LNCaP clone FGC (cell line): ENCODE measurements around the gene NFIL3.
A peak's percentile ranks its signal among the peaks of the same experiment; 100 is the strongest.

Experiments used
- DNase-seq: peaks from one replicate; pipeline ENCODE4 v3.0.0-alpha.2; 2011; ENCODE audit warnings: low read depth
- H3K4me3 ChIP-seq: 2 replicates; pipeline ENCODE4 v1.5.1; 2011; ENCODE audit warnings: mild to moderate bottlenecking, low read depth, low read length, control low read depth
- TF ChIP-seq, protein P1 (sequence below): IDR thresholded peaks from 2 replicates; pipeline ENCODE4 v1.5.1; 2012; ENCODE audit warnings: mild to moderate bottlenecking; ENCODE audit not compliant: control insufficient read depth, insufficient read depth; ENCODE audit errors: extremely low read depth

NFIL3 gene

DNA sequence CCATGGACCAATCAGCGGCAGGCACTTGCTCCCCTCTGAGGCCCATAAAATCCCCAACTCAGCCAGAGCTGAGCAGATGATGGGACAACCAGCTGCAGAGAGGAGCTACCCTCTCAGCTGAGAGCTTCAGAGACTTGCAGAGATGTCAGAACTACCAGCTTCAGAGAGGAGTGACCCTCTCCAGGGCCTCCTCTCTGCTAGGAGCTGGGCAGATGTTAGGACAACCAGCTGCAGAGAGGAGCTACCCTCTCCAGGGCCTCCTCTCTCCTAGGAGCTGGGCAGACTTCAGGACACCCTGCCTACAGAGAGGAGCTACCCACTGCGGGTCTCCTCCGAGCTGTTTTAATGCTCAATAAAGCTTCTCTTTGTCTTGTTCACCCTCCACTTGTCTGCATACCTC, 58.9 kb downstream of the NFIL3 start:
- H3K4me3 ChIP-seq: no peak overlapping the region
- DNase-seq: no peak
- TF ChIP-seq, protein P1, sequence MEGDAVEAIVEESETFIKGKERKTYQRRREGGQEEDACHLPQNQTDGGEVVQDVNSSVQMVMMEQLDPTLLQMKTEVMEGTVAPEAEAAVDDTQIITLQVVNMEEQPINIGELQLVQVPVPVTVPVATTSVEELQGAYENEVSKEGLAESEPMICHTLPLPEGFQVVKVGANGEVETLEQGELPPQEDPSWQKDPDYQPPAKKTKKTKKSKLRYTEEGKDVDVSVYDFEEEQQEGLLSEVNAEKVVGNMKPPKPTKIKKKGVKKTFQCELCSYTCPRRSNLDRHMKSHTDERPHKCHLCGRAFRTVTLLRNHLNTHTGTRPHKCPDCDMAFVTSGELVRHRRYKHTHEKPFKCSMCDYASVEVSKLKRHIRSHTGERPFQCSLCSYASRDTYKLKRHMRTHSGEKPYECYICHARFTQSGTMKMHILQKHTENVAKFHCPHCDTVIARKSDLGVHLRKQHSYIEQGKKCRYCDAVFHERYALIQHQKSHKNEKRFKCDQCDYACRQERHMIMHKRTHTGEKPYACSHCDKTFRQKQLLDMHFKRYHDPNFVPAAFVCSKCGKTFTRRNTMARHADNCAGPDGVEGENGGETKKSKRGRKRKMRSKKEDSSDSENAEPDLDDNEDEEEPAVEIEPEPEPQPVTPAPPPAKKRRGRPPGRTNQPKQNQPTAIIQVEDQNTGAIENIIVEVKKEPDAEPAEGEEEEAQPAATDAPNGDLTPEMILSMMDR: no peak

DNA sequence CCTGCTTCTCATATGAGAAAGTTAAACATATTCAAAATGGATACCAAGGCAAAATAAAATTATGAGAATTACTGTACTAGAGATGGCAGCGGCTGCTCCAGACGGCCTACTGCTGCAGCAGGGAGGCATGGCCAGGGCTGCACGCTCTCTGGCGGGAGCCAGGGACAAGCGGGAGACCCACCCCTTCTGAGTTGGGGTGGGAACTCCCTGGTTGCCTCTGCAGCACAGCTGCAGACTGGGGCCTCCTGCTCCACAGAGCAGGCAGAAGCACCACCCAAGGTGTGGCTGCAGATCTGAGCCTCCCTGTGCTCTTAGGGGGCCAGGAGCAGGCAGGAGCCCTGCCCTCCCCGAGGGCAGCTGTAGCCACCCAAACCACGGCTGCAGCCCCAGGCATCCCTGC, 59.6 kb downstream of the NFIL3 start:
- TF ChIP-seq, protein P1: no peak
- no peak for DNase-seq
- no peak overlapping the region for H3K4me3 ChIP-seq

DNA sequence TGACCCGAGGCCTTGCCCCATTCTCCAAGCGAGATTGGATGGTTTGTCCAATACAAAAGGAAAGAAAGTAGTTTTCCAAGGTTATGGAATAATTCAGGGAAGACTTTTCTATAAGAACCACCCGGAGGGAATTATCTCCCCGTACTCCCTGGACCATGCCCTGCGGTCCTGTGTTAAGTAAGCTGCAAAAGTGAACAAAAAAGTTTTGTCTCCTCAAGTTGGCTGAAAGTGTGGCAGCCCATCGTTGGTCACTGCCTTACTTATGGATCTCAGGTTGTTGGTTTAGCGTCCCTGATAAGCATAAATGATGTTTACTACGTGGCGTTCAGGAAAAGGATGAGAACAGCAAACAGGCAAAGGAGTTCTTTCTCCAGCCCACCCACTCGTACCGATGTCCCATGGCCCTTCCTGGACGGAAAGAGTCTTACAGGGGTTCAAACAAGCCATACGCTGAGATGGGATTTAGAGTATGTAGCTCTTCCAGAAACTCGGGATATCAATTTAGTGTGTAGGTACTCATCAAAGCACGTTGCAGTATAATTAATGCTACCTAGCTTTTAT, 61.5 kb downstream of the NFIL3 start:
- no peak for DNase-seq
- TF ChIP-seq, protein P1: no peak
- H3K4me3 ChIP-seq: 0 out of 2 replicates have a peak overlapping the region, but pooled peaks have one; percentile 17

DNA sequence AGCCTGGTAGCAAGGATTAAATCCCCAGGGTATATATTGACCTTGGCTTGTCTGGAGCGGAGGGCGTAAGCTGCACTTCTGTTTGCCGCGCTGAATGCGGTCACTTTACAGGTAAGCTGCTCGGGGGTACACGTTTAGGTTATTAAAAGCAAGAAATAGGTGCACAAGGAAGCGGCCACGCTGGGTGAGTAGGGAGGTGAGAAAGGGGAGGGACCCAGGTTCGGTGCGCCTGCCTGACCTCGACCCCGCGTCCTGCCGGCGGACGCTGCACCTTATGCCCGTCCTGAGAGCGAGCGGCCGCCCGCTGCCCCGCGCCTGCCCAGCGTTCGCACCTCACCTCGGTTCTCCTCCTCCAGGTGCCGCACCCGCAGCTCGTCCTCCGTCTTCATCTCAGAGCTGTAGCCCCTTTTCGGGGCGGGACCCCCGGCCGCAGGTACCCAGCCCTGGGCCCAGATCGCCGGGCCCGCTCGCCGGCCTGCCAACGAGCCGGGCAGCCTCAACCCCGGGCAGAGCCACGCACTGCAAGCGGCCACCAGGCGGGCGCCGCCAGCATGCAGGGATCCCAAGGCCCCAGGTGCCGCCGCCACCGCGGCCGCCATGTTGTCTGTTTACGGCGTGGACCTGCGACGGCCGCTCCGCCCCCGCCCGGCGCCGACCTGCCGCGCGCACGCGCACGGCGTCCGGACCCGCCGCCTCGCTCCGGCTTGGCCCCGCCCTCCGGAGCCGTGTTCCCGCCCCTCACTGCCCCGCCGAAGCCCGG, 62.2 kb downstream of the NFIL3 start, which contains the start of gene AUH:
TSS of gene AUH (minus strand) at position 628 of the 760 bp plus-strand sequence. CDS start at position 599, 29 bp downstream.
- TF ChIP-seq, protein P1: no peak
- H3K4me3 ChIP-seq: peak within 1 kb of the TSS; percentile 88
- DNase-seq: no peak

DNA sequence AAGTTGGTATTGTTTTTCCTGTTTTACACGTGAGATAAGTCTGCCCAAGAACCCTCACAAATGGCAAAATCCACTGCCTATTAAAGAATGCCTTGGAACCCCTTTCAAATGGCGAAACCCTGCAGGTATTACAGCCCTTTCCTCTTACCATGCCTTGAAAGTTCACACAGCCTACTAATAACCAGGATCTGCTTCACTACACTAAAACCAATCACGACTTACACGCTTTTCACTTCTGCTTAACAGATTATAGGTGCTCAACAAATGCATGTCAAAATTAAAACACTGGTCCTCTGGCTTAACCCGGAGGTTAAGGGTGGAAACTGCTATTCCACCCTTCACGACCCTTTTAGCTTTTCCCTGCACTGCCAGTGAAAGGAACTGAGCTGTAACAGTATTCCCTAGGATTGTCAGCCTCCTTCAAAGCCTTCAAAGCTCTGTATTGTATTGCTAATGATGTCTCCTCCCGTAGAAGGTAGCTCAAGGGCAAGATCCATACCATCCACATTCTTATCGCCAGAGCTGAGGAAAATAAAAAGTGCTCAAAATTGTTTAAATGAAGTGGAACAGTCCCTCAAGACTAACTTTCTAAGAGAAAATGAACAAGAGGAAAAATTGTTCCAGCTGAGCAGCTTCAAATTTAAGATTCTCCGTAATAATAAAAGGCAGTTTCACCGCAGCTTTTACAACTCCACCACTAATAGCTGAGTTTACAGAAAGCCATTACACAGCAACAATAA, 62.9 kb downstream of the NFIL3 start:
- TF ChIP-seq, protein P1: no peak
- DNase-seq: no peak
- peak overlapping the region; percentile 88 for H3K4me3 ChIP-seq

DNA sequence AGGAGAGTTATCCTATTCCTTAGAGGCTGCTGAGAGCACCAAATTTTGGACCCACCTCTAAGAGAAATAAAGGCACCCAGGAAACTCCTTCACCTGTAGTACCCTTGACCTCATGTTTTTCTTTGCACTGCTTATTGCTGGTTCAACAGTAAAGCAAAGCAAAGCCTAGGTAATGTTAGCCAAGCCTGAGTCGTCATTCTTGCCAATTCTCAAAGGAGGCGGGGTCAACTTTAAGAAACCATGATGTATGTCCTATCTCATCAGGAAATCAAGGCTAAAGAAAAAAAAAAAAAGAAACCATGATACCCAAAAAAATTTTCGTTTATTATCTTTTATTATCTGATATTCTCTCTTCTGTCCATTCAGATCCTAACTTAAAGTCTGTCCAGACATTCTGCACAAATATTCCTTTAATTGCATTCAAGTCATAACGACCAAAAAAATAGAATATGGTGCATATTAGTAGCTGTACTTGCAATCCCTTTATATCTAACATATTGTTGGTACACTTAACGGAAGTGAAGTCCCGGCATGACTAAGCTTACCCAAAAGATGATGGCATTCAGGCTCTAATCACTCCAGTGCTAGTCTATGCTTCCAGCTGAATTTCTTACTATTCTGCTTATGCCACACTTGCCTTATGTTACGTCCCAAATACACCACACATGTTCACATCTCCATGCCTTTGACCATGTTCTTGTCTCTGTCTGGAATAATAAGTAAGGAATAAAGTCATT, 63.7 kb downstream of the NFIL3 start:
- H3K4me3 ChIP-seq: peak overlapping the region; percentile 88
- TF ChIP-seq, protein P1: no peak
- DNase-seq: no peak
